Mesenchymal stem cell (in vitro differentiated cells and primary cell): ENCODE data around the gene OR13C2.

Experiments
- DNase-seq: peaks from one replicate; pipeline ENCODE4 v3.0.0-alpha.2; 2013
- H2AFZ ChIP-seq: one replicate; pipeline ENCODE4 v1.6.1; 2013; ENCODE audit warnings: low read depth, mild to moderate bottlenecking, control low read depth, inconsistent platforms, low read length, moderate library complexity
- H2AK5ac ChIP-seq: 2 replicates; pipeline ENCODE4 v1.6.1; 2013; ENCODE audit warnings: low read length, moderate library complexity, mild to moderate bottlenecking, inconsistent platforms; ENCODE audit not compliant: severe bottlenecking
- H2BK120ac ChIP-seq: one replicate; pipeline ENCODE4 v1.6.1; 2013; ENCODE audit warnings: low read depth, mild to moderate bottlenecking, inconsistent platforms, low read length, moderate library complexity
- H2BK12ac ChIP-seq, 2 experiments: one replicate each; pipeline ENCODE4 v1.6.1; 2013; ENCODE audit warnings: inconsistent platforms in 2 of 2, low read length in 2 of 2, mild to moderate bottlenecking in 2 of 2, moderate library complexity in 2 of 2, control low read depth in 1 of 2
- H2BK15ac ChIP-seq: one replicate; pipeline ENCODE4 v1.6.1; 2013; ENCODE audit warnings: mild to moderate bottlenecking, low read depth, inconsistent platforms; ENCODE audit not compliant: poor library complexity, severe bottlenecking
- H2BK5ac ChIP-seq: 2 replicates; pipeline ENCODE4 v1.6.1; 2013; ENCODE audit warnings: low read depth, mild to moderate bottlenecking, low read length, control low read depth, inconsistent platforms; ENCODE audit not compliant: poor library complexity, severe bottlenecking
- H3K14ac ChIP-seq, 2 experiments: one replicate each; pipeline ENCODE4 v1.6.1; 2013; ENCODE audit warnings: inconsistent platforms in 2 of 2, low read length in 2 of 2, control low read depth in 1 of 2, mild to moderate bottlenecking in 1 of 2, moderate library complexity in 1 of 2
- H3K18ac ChIP-seq, 2 experiments: one replicate each; pipeline ENCODE4 v1.6.1; 2013; ENCODE audit warnings: inconsistent platforms in 2 of 2, low read length in 2 of 2, control low read depth in 1 of 2, low read depth in 1 of 2, mild to moderate bottlenecking in 1 of 2
- H3K23ac ChIP-seq, 2 experiments: one replicate each; pipeline ENCODE4 v1.6.1; 2013; ENCODE audit warnings: inconsistent platforms in 2 of 2, low read length in 2 of 2, mild to moderate bottlenecking in 2 of 2, moderate library complexity in 2 of 2, control low read depth in 1 of 2
- H3K27ac ChIP-seq: 2 replicates; pipeline ENCODE4 v1.5.1; 2013; ENCODE audit warnings: mild to moderate bottlenecking, moderate library complexity, low read length, control low read depth, inconsistent platforms; ENCODE audit not compliant: poor library complexity, severe bottlenecking
- H3K27me3 ChIP-seq, 2 experiments: 2 replicates each; pipeline versions ENCODE4 v1.6.1 to v1.7.0; 2013; ENCODE audit warnings: low read length in 2 of 2, mild to moderate bottlenecking in 2 of 2, moderate library complexity in 2 of 2, control low read depth in 1 of 2, inconsistent platforms in 1 of 2; ENCODE audit not compliant: control insufficient read depth in 1 of 2, insufficient read depth in 1 of 2
- H3K36me3 ChIP-seq, 2 experiments: 2 replicates each; pipeline versions ENCODE4 v1.6.1 to v1.7.0; 2013; ENCODE audit warnings: low read length in 2 of 2, control low read depth in 1 of 2, inconsistent platforms in 1 of 2, low read depth in 1 of 2, mild to moderate bottlenecking in 1 of 2; ENCODE audit not compliant: insufficient read depth in 2 of 2, control insufficient read depth in 1 of 2
- H3K4ac ChIP-seq, 2 experiments: one replicate each; pipeline ENCODE4 v1.6.1; 2013; ENCODE audit warnings: inconsistent platforms in 2 of 2, low read length in 2 of 2, mild to moderate bottlenecking in 2 of 2, moderate library complexity in 2 of 2, control low read depth in 1 of 2, low read depth in 1 of 2
- H3K4me1 ChIP-seq: 2 replicates; pipeline ENCODE4 v1.6.1; 2013; ENCODE audit warnings: low read depth, low read length, control low read depth; ENCODE audit not compliant: control insufficient read depth, insufficient read depth
- H3K4me2 ChIP-seq: 2 replicates; pipeline ENCODE4 v1.6.1; 2013; ENCODE audit warnings: low read length, mild to moderate bottlenecking, inconsistent platforms; ENCODE audit not compliant: poor library complexity, severe bottlenecking
- H3K4me3 ChIP-seq, 2 experiments: 2 replicates each; pipeline versions ENCODE4 v1.5.1 to v1.7.0; 2013; ENCODE audit warnings: low read length in 2 of 2, mild to moderate bottlenecking in 2 of 2, control low read depth in 1 of 2, low read depth in 1 of 2; ENCODE audit not compliant: insufficient read depth in 1 of 2
- H3K79me1 ChIP-seq: replicated peaks from 2 replicates; pipeline ENCODE4 v1.6.1; 2013; ENCODE audit warnings: mild to moderate bottlenecking, control low read depth, low read length, inconsistent platforms; ENCODE audit not compliant: poor library complexity, severe bottlenecking
- H3K9ac ChIP-seq: 2 replicates; pipeline ENCODE4 v1.7.0; 2013; ENCODE audit warnings: mild to moderate bottlenecking, low read length, moderate library complexity
- H3K9me3 ChIP-seq: 2 replicates; pipeline ENCODE4 v1.7.0; 2013; ENCODE audit warnings: mild to moderate bottlenecking, low read length; ENCODE audit not compliant: control insufficient read depth
- H4K8ac ChIP-seq: one replicate; pipeline ENCODE4 v1.6.1; 2013; ENCODE audit warnings: inconsistent platforms, mild to moderate bottlenecking, low read length, moderate library complexity
- H4K91ac ChIP-seq: one replicate; pipeline ENCODE4 v1.6.1; 2013; ENCODE audit warnings: mild to moderate bottlenecking, low read length, inconsistent platforms
- WGBS: methylation state at CpG from one replicate; pipeline ENCODE4 v1.1.7; 2013; ENCODE audit warnings: mixed read lengths; 5-methylcytosine and 5-hydroxymethylcytosine counted together

OR13C2 gene

GRCh38 chr9:104589626-104590025, 15.8 kb downstream of the OR13C2 start:
- Histone ChIP-seq H3K4ac (no peak overlapping the region), H3K4me3 (no peak overlapping the region), H3K9ac (no peak overlapping the region), H2BK12ac (no peak overlapping the region), H3K27ac (no peak overlapping the region), H3K79me1 (no peaks in the 10 kb centered on the region), H2AK5ac (no peak overlapping the region), H3K23ac (no peak overlapping the region), H3K4me1 (no peaks in the 10 kb centered on the region), H4K8ac (no peak overlapping the region), H3K4me2 (no peak overlapping the region), H2BK5ac (no peak overlapping the region), H3K36me3 (no peaks in the 10 kb centered on the region), H3K27me3 (no peaks in the 10 kb centered on the region), H2AFZ (no peak overlapping the region), H4K91ac (no peak overlapping the region), H3K14ac (no peak overlapping the region), H2BK120ac (no peak overlapping the region), H3K18ac (no peak overlapping the region), H2BK15ac (no peak overlapping the region), H3K9me3 (peaks cover 9% of the 10 kb centered on the region)
- no CpG with 5 or more reads among the region's 1 CpG for WGBS
- no peak for DNase-seq

DNA sequence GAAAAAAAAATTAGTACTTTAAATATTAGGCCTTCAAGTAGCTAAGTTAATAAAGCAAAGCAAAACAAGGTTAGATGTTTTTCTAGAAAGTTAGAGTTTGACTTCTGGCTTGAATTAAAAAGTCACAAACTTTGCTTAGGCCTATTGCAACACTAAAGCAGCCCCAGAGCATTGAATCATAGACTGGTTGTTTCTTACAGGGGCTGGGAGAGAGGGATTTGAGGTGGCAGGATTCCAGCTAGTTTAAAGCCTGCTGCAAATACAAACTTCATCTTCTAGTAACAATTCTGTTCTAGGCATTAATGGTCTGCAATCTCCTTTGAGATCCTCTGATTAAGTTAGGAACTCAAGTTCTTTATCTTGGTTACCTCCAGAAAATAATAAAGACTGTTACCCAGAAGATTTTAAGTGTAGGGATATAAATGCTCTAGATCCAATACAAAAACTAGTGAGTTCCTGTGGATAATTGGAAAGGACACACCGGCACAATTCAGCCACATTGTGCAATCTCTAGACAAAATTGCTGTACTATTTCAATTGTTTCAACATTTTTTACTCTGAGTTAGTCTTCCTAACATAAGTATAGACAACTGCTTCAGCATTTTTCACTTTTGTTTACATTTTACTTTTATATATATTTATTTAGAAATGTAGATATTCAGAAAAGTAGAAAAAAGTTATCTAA, 18.8 kb downstream of the OR13C2 start:
- no peak overlapping the region for H2BK120ac ChIP-seq
- no peak for DNase-seq
- 100% methylated on average over 1 of the region's 1 CpG for WGBS
- H3K36me3 ChIP-seq, result no peaks in the 10 kb centered on the region
- H3K23ac ChIP-seq, result no peak overlapping the region
- no peak overlapping the region for H2AK5ac ChIP-seq
- no peak overlapping the region for H2BK12ac ChIP-seq
- H3K18ac ChIP-seq, result no peak overlapping the region
- H3K27me3 ChIP-seq, result no peaks in the 10 kb centered on the region
- no peak overlapping the region for H4K8ac ChIP-seq
- no peak overlapping the region for H4K91ac ChIP-seq
- H3K4me3 ChIP-seq, result no peak overlapping the region
- H3K4ac ChIP-seq, result no peak overlapping the region
- no peak overlapping the region for H2AFZ ChIP-seq
- no peaks in the 10 kb centered on the region for H3K9me3 ChIP-seq
- H3K79me1 ChIP-seq, result no peaks in the 10 kb centered on the region
- no peak overlapping the region for H3K4me2 ChIP-seq
- peak overlapping the region; percentile 63 for H3K9ac ChIP-seq
- H2BK5ac ChIP-seq, result peak overlapping the region; percentile 44
- H3K27ac ChIP-seq, result no peak overlapping the region
- no peaks in the 10 kb centered on the region for H3K4me1 ChIP-seq
- no peak overlapping the region for H2BK15ac ChIP-seq
- no peak overlapping the region for H3K14ac ChIP-seq

DNA sequence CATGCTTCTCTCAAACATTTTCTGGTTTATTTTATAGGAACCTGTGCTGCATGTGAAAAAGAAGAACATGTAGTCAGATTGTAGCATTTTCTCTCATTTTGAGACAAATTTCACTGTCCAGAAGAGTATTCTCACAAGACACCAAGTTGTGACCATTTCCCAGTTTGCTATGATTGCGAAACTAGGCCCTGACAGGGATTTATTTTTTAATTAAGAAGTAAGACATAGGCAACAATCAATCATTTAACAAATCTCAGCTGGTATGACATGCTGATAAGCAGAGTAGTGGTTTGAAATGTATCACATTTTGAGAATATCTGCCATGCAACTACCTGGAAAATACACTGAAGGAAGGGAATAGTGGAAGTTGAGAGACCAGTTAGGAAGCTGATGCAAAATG, 24.9 kb downstream of the OR13C2 start:
- no peaks in the 10 kb centered on the region for H3K9me3 ChIP-seq
- no peak overlapping the region for H2BK5ac ChIP-seq
- H3K23ac ChIP-seq, result no peak overlapping the region
- H2AK5ac ChIP-seq, result no peak overlapping the region
- H3K4ac ChIP-seq, result no peak overlapping the region
- H2BK15ac ChIP-seq, result no peak overlapping the region
- H3K79me1 ChIP-seq, result no peaks in the 10 kb centered on the region
- no peak overlapping the region for H3K14ac ChIP-seq
- no peak overlapping the region for H3K9ac ChIP-seq
- H2BK12ac ChIP-seq, result no peak overlapping the region
- no peak overlapping the region for H3K27ac ChIP-seq
- DNase-seq, result no peak
- no peak overlapping the region for H4K91ac ChIP-seq
- no peak overlapping the region for H3K4me2 ChIP-seq
- no CpG with 5 or more reads among the region's 1 CpG for WGBS
- H4K8ac ChIP-seq, result no peak overlapping the region
- H3K4me1 ChIP-seq, result no peaks in the 10 kb centered on the region
- no peak overlapping the region for H3K18ac ChIP-seq
- no peak overlapping the region for H2AFZ ChIP-seq
- H3K4me3 ChIP-seq, result no peak overlapping the region
- H2BK120ac ChIP-seq, result no peak overlapping the region
- no peaks in the 10 kb centered on the region for H3K27me3 ChIP-seq
- H3K36me3 ChIP-seq, result no peaks in the 10 kb centered on the region

DNA sequence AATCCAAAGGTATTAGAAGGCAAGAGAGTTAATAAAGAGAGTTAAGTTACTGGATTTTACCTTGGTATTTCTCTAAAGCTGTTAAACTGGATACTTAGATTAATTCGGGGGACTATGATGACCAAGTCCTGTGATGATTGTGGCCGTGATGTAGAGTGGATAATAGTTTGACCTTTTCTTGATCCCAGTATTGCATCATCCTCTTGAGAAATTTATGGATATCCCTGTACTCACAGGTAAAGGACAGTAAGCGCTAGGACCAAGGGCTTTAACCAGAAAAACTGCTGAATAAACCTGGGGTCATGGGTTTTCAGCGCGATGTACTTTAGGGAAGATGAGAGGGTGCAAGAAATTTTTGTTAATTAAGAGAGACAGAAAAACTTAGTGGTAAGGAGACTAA, 28.2 kb downstream of the OR13C2 start:
- DNase-seq, result no peak
- H3K4me3 ChIP-seq, result no peak overlapping the region
- no peak overlapping the region for H2BK12ac ChIP-seq
- no peaks in the 10 kb centered on the region for H3K4me1 ChIP-seq
- no peak overlapping the region for H3K23ac ChIP-seq
- no peak overlapping the region for H3K4ac ChIP-seq
- H2AK5ac ChIP-seq, result no peak overlapping the region
- no peak overlapping the region for H3K14ac ChIP-seq
- no peak overlapping the region for H4K91ac ChIP-seq
- no peak overlapping the region for H3K18ac ChIP-seq
- H3K36me3 ChIP-seq, result no peaks in the 10 kb centered on the region
- no peaks in the 10 kb centered on the region for H3K79me1 ChIP-seq
- H4K8ac ChIP-seq, result no peak overlapping the region
- no peak overlapping the region for H2BK120ac ChIP-seq
- H3K9ac ChIP-seq, result no peak overlapping the region
- H2BK5ac ChIP-seq, result no peak overlapping the region
- no peaks in the 10 kb centered on the region for H3K27me3 ChIP-seq
- H3K4me2 ChIP-seq, result no peak overlapping the region
- H3K27ac ChIP-seq, result no peak overlapping the region
- H3K9me3 ChIP-seq, result peaks cover 20% of the 10 kb centered on the region
- no peak overlapping the region for H2AFZ ChIP-seq
- H2BK15ac ChIP-seq, result no peak overlapping the region
- 84% methylated on average over 5 of the region's 5 CpGs for WGBS
